ENCODE data around the gene FRY.

Gene FRY

GRCh38 chr13:32029684-32030083 lies 1.9 kb upstream of the FRY start:
- Histone ChIP-seq H3K79me2 (ENCODE audit: low read length) (no peaks in the 10 kb centered on the region), H2AFZ (ENCODE audit: low read depth, low read length) (no peak overlapping the region), H3K4me2 (ENCODE audit: low read length) (no peak overlapping the region), H3K27me3 (ENCODE audit: low read depth, low read length) (peaks cover 19% of the 10 kb centered on the region), H3K4me1 (ENCODE audit: low read length) (peaks cover 6% of the 10 kb centered on the region; the same call in 1 of the 2 replicates), H3K36me3 (replicated peaks; ENCODE audit: low read depth, low read length) (no peaks in the 10 kb centered on the region), H3K9me3 (ENCODE audit: insufficient read depth, low read length) (no peaks in the 10 kb centered on the region), H4K20me1 (ENCODE audit: insufficient read depth, low read length) (no peaks in the 10 kb centered on the region), H3K4me3 (ENCODE audit: low read length) (no peak overlapping the region), H3K9ac (ENCODE audit: low read length) (no peak overlapping the region), H3K27ac (ENCODE audit: low read length) (no peak overlapping the region)
- TF ChIP-seq CTCF (IDR thresholded peaks at IDR 0.05; ENCODE audit: low read depth, low read length), result no peak
- TF ChIP-seq EZH2phosphoT487 (IDR thresholded peaks at IDR 0.05; ENCODE audit: low read depth), result no peak

GRCh38 chr13:32031815-32032370 lies 319 bp downstream of the FRY start:
- peak overlapping the region; percentile 86 for H3K4me3 ChIP-seq (ENCODE audit: low read length)
- peak overlapping the region; percentile 92 for H2AFZ ChIP-seq (ENCODE audit: low read depth, low read length)
- H3K9ac ChIP-seq (ENCODE audit: low read length), result peak overlapping the region; percentile 52

GRCh38 chr13:32032759-32033158 lies 1.2 kb downstream of the FRY start:
- no peak for TF ChIP-seq CTCF (IDR thresholded peaks at IDR 0.05; ENCODE audit: low read depth, low read length)
- TF ChIP-seq EZH2phosphoT487 (IDR thresholded peaks at IDR 0.05; ENCODE audit: low read depth), result no peak
- no peak overlapping the region for H2AFZ ChIP-seq (ENCODE audit: low read depth, low read length)
- no peaks in the 10 kb centered on the region for H3K9me3 ChIP-seq (ENCODE audit: insufficient read depth, low read length)
- no peak overlapping the region for H3K27ac ChIP-seq (ENCODE audit: low read length)
- no peak overlapping the region for H3K4me3 ChIP-seq (ENCODE audit: low read length)
- H3K79me2 ChIP-seq (ENCODE audit: low read length), result no peaks in the 10 kb centered on the region
- peaks cover 6% of the 10 kb centered on the region; the same call in 1 of the 2 replicates for H3K4me1 ChIP-seq (ENCODE audit: low read length)
- no peaks in the 10 kb centered on the region for H3K36me3 ChIP-seq (replicated peaks; ENCODE audit: low read depth, low read length)
- H3K27me3 ChIP-seq (ENCODE audit: low read depth, low read length), result peaks cover 19% of the 10 kb centered on the region
- H3K4me2 ChIP-seq (ENCODE audit: low read length), result no peak overlapping the region
- no peak overlapping the region for H3K9ac ChIP-seq (ENCODE audit: low read length)
- H4K20me1 ChIP-seq (ENCODE audit: insufficient read depth, low read length), result no peaks in the 10 kb centered on the region

More at GRCh38 chr13:32031815-32032370, 319 bp downstream of the FRY start:
- H3K4me1 ChIP-seq (ENCODE audit: low read length), result peaks cover 6% of the 10 kb centered on the region; the same call in 1 of the 2 replicates
- TF ChIP-seq CTCF (IDR thresholded peaks at IDR 0.05; ENCODE audit: low read depth, low read length), result no peak
- no peak for TF ChIP-seq EZH2phosphoT487 (IDR thresholded peaks at IDR 0.05; ENCODE audit: low read depth)
- no peaks in the 10 kb centered on the region for H3K79me2 ChIP-seq (ENCODE audit: low read length)
- no peaks in the 10 kb centered on the region for H3K36me3 ChIP-seq (replicated peaks; ENCODE audit: low read depth, low read length)
- no peaks in the 10 kb centered on the region for H4K20me1 ChIP-seq (ENCODE audit: insufficient read depth, low read length)
- peaks cover 19% of the 10 kb centered on the region for H3K27me3 ChIP-seq (ENCODE audit: low read depth, low read length)
- H3K4me2 ChIP-seq (ENCODE audit: low read length), result peak overlapping the region; percentile 87
- H3K9me3 ChIP-seq (ENCODE audit: insufficient read depth, low read length), result no peaks in the 10 kb centered on the region
- H3K27ac ChIP-seq (ENCODE audit: low read length), result no peak overlapping the region

GRCh38 chr13:32033744-32034143 lies 2.2 kb downstream of the FRY start:
- Histone ChIP-seq H3K9me3 (ENCODE audit: insufficient read depth, low read length) (no peaks in the 10 kb centered on the region), H4K20me1 (ENCODE audit: insufficient read depth, low read length) (no peaks in the 10 kb centered on the region), H3K9ac (ENCODE audit: low read length) (no peak overlapping the region), H3K79me2 (ENCODE audit: low read length) (no peaks in the 10 kb centered on the region), H3K27ac (ENCODE audit: low read length) (no peak overlapping the region), H3K4me3 (ENCODE audit: low read length) (no peak overlapping the region), H3K4me2 (ENCODE audit: low read length) (no peak overlapping the region), H3K27me3 (ENCODE audit: low read depth, low read length) (peaks cover 19% of the 10 kb centered on the region), H3K4me1 (ENCODE audit: low read length) (peaks cover 6% of the 10 kb centered on the region; the same call in 1 of the 2 replicates), H2AFZ (ENCODE audit: low read depth, low read length) (no peak overlapping the region), H3K36me3 (replicated peaks; ENCODE audit: low read depth, low read length) (no peaks in the 10 kb centered on the region)
- TF ChIP-seq EZH2phosphoT487 (IDR thresholded peaks at IDR 0.05; ENCODE audit: low read depth), result no peak
- TF ChIP-seq CTCF (IDR thresholded peaks at IDR 0.05; ENCODE audit: low read depth, low read length), result no peak
